ENCODE data around the gene UBXN6.
A peak's percentile ranks its signal among the peaks of the same experiment; 100 is the strongest.

Gene UBXN6

GRCh38 chr19:4455719-4456475 lies 1.7 kb downstream of the UBXN6 start:
- no peak for DNase-seq

DNA sequence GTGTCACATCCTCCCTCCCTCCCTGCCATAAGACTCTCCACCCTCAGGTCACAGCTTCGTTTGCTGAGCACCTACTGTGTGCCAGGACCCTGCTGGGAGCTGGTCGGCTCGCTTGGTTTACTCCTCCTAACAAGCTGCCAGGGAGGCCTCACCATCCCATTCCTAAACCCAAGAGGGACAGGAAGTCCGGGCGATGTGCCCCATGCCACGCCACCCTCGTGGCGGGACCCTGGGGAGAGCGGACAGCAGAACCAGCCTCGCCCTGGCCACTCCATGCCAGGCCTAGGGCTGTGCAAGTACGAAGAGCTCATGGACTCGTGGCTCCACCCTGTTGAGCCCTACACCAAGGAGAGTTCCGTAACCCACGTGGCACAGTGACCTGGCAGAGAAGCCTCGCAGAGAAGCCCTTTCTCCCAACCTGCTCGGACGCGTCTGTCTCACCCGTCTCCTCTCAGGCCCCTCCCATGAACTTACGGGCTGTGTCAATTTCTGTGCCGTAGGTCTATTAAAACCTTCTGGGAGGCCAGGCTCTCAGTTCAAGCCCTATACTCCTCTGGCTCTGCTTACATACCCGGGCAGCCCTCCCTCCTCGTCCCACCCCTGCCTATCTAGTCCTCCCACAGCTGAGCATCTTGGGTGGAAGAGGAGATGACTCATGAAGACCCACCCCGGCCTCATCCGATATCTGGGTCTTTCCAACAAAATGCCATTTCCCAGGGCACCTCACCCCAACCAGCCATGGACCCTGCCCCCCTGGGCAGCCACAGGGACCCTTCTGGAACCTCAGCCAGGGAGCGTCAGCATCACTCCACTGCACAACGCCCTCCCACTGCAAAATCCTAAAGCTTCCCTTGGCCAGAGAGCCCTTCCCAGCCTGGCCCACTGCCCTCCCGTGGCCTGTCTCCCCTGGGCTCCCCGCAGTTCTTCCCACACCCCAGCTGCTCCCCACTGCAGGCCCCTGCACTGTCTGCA lies 2.6 kb downstream of the UBXN6 start:
- no peak for DNase-seq

DNA sequence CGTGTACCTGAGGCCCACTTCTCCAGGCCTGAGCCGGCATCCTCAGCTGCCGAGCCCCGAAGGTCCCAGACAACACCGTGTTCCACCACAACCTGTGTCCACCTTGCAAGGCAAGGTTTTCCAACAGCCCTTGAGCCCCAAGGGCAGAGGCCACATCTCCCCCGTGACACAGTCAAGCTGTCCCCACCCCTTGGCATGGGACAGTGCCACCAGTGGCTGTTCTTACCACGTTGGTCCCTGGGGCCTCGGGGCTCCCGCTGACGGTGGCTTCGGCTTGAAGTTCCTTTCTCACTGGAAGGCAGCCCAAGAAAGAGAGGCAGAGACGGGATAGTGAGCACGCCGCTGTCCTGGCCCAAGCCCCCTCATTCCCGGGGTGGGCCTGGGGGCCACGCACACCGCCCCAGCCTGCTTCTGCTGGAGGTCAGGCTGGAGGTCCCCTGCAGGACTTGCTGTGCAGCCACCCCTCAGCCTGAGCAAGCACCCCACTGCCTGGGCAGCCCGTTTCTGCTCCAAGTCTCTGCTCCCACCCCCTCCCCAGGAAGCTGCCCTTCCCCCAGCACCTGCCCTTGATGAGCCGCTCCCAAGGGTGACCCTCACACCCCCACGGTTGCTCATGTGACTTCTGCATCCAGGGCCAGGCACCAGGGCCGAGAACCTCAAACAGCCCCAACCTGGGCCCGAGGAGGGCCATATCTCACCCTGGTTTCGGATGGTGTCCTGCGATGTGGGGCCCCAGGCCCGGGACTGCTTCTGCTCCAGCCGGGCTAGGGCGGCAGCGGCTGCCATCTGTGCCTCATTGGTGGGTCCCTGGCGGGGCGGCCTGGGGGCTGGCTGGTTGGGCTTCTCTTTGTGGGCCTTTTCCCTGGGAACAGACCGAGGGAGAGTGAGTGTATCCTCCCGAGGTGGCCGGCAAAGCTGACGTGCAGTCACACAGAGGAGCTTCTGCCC lies 4.1 kb downstream of the UBXN6 start:
- DNase-seq = no peak

DNA sequence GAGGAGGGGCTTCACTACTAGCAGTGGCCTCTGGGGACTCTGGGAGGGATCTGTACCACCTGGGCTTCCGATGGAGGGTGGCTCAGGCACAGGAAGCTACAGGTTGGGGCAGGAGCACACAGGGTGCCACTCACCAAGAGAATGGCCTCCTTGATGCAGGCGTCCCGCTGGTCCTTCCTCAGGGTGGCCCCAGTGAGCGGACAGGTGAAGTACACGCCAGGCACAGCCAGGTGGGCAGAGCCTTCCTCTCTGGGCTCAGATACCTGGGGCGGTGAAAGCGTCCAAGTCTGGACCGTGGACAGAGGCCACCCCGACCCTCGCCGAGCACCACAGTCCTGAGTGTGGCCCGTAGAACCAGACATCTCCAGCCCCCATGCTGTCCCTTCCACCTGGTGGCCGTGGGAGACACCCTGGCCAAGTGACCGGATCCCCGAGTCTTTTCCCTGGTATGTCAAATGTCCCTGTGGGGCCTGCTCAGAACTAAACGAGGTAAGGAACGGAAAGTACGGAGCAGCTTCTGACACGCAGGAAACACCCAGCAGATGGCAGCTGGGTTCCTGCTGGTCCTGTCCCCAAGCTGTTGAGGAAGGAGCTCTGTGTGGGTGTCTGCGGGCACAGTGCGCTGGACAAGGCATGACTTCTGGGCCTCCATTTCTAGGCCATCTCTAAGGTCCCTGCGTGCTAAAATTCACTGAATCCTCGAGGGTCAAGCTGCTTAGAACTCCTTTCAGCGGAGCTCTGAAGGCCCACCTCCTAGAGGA lies 5.2 kb downstream of the UBXN6 start:
- peak; percentile 59 to 81 for DNase-seq

- DNase-seq = no peak
Observed at GRCh38 chr19:4449639-4450028, 8.0 kb downstream of the UBXN6 start.

- no peak for DNase-seq
Observed at GRCh38 chr19:4449022-4449638, 8.5 kb downstream of the UBXN6 start.

GRCh38 chr19:4448147-4448985 lies 9.2 kb downstream of the UBXN6 start:
- DNase-seq = no peak

DNA sequence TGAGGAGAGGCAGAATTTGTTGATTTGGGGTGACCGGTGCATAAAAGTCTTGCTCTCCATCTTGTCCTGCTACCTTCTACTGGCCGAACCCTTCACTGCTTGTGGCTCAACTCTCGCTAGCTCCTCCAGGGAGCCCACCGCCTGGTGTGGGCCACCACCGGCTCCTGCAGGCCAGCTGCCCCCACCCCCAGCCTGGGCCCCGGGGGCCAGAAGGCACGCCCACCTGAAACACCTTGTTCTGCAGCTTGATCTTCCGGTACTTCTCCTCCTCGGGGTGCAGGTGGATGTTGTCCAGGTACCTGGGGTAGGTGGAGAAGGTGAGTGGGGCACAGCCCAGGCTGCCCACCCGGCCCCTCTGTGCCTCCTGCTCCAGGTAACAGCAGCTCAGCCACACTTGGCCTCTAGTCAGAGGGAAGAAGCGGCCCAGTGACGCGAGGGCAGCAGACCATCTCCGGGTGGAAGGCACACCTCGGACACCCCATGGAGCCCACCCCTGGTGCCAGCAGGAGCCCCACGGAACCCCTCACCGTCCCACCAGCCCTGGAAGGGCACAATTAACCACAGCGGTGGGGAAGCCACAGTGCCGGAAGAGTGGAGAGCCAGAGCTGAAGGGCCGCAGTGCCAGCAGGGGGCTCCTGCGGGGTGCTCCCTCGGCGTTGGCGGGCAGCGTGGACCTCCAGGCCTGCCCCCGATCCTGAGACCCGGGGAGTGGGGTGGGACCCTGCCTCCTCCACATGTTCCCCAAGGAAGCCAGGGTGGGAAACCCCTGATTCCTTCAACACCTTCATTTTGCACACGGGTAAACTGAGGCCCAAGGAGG lies 10.1 kb downstream of the UBXN6 start:
- no peak for DNase-seq

DNA sequence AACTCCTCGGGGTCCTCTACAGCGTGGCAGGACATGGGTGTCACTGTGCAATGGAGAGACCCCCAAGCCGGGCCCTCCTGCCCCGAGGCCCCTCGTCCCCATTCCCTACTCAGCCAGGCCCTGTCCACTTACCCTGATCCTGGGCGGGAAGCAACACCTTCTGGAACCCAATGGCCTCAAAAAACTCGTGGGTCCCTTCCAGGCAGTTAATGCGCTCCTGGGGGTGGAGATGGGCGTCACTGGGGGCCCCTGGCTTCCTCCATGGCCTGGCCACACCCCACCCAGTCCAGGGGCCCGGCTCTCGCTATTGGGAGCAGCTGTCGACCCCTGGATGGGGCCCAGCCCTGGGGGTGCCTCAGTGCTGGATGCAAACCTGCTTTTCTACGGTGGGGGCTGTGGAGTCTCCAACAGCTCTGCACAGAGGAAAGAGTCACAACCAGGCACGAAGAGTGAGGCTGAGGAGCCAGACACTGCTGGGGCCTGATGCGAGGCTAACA lies 10.8 kb downstream of the UBXN6 start:
- DNase-seq = no peak

- no peak for DNase-seq
Observed at GRCh38 chr19:4445963-4446703, 11.5 kb downstream of the UBXN6 start.

DNA sequence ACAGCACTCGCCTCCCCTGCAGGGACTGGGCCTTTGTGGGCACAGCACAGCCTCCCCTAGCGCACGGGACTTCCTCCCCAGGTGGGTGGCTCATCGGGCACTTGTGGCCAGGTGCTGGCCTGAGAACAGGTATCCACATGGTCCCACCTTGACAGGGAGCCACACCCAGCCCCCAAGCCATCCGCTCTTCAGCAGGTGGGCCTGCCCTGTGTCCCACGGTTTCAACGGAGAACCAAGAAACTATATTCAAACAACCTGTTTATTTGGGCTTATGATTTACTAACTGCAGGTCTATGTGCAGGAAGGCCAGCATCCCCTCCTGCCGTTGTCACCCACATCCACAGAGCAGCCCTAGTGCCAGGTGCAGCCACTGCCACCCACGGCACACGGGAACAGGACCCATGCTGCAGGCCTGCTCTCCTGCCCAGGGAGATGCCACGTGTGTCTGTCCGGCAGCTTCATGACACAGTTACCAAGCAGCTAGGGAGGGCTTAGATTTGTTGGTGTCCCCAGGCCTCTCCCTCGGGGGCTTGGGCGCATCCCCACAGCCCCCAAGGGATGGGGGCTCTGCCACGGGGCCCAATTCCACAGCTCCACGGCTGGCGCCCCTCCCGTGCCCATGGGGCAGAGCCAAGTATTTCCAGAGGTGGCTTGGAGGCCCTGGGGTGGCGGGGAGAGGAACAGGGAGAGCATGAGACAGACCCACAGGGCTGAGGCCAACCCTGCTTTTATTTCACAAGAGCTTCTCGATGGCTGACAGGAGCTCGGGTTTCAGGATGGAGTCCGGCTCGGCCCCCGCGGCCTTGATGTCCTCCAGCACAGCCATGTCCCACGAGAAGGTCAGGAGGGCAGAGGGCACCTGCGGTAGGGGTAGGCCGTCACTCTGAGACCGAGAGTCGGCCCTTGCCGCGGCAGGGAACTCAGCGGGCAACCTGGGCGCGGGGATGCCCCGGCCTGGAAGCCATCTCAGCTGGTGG lies 12.5 kb downstream of the UBXN6 start:
- DNase-seq = no peak

DNA sequence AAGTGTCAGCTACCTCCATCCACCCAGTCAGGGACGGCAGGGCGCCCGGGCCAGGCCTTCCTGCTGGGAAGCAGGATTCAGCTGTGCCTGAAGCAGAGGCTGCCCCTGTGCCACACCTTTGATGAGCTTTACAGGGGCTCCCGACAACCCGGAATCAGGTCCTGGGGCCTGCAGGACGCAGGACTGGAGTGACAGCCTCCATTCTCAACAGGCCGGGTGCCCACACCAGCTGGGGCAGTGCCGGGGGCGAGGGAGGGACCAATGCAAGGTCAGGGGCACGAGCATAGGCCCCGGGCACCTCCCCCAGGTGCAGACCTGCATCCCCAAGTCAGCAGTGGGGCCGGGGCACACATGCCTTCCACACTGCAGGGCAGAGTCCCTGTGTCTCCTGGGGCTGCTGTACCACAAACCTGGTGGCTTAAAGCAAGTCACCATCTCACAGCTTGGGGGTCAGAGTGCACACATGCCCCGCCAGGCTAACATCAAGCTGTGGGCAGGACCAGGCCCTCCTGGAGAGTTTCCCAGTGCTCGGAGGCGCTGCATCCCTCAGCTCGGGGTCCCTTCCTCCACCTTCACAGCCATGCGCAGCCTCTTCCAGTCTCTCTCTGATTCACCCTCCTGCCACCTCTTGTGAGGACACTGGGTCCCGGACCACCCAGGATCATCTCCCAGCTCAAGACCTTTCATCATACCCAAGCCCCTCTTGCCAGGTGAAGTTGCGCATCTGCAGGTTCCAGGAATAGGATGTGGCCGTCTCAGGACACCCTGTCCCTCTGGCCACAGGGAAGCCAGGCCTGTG lies 13.4 kb downstream of the UBXN6 start:
- DNase-seq = no peak

- no peak for DNase-seq
Observed at GRCh38 chr19:4443188-4443587, 14.4 kb downstream of the UBXN6 start.

DNA sequence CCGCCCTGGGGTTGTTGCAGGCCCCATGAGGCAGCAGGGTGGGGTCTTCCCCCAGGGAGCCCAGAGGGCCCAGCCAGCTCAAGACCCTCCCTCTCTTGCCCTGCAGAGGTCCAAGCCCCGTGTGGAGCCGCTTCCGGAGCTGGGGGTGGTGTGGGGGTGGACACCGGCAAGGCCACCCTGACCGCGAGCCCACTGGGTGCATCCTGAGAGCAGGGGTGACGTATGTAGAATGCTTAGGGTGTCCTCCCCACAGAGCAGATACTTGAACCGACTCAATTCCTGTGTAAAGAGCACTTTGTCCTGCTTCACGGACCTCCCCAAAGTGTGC lies 14.8 kb downstream of the UBXN6 start:
- DNase-seq = no peak

DNA sequence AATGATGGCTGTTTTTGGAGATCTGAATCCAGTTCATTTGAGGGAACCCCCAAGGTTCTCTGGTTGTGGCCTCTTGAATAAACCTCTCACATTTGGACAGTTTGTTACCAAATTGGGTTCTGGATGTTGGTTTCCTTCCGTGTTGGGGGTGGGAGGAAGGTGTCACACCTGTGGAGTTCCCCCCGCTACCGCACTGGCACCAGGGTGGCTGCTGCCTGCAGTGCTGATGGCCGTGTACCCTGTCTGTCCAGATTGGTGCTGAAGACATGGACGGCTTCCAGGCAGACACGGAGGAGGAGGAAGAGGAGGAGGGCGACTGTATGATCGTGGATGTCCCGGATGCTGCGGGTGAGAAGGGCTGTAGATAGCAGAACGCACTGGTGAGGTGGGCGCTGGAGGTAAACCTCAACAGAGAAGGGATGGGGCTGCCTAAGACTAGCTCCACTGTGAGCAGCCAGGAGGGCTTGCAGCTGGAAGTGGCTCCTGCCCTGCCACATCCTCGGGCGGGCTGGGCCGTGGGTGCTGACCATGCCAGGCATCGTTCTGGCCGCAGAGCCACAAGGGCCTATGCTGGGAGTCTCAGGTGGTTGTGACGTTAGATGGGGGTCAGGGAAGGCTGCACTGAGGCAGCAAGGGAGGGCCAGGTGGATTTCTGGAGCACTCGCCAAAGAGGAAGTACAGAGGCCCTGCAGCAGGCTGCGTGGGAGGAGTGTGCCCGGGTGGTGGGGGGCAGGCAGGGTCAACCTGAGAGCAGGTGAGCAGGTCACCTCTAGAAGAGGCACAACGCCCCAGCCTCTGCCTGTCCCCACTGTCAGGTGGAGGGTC lies 15.4 kb downstream of the UBXN6 start:
- DNase-seq = no peak

DNA sequence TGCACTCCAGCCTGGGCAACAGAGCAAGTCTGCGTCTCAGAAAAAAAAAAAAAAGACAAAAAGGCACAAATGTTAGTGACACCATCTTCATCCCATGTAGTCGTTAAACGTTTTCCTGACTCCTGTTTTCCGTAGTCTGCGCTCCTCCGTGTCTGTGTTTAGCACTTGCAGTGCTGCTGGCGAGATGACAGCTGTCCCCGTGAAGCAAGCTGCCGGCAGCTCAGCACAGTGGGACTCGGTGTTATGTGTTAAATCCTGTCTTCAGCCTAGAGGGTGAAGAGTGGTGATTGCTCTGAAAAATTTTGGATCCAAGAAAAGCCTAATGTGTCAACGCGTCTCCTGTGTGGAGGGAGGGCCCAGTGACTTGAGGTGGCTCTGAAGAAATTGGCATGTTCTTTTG lies 18.4 kb downstream of the UBXN6 start:
- DNase-seq = no peak

Data from inflammatory macrophage (primary cell).